ENCODE results near the gene CHST8.

CHST8 gene

DNA sequence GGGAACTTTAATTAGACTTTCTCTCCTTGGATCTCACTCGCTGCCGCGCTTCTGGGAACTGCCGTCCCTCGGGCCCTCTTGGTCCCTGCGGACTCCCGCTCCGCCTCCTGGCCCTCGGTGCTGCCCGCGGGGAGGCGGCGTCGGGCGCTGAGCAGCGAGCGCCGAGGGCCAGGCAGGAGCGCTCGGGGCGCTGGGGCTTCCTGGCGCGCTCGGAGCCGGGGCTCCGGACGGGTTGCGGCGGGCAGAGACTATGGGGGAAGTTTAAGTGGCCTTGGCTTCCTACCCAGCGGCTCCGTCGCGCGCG is 704 bp downstream of the CHST8 start:
- TF ChIP-seq, protein P1, sequence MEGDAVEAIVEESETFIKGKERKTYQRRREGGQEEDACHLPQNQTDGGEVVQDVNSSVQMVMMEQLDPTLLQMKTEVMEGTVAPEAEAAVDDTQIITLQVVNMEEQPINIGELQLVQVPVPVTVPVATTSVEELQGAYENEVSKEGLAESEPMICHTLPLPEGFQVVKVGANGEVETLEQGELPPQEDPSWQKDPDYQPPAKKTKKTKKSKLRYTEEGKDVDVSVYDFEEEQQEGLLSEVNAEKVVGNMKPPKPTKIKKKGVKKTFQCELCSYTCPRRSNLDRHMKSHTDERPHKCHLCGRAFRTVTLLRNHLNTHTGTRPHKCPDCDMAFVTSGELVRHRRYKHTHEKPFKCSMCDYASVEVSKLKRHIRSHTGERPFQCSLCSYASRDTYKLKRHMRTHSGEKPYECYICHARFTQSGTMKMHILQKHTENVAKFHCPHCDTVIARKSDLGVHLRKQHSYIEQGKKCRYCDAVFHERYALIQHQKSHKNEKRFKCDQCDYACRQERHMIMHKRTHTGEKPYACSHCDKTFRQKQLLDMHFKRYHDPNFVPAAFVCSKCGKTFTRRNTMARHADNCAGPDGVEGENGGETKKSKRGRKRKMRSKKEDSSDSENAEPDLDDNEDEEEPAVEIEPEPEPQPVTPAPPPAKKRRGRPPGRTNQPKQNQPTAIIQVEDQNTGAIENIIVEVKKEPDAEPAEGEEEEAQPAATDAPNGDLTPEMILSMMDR (IDR thresholded peaks at IDR 0.05; ENCODE audit: borderline replicate concordance, control extremely low read depth, extremely low read depth, insufficient read depth, missing control alignments): no peak
- in situ Hi-C loops (cut with MboI; ENCODE audit: low sequenced_read_pairs, unreplicated experiment): no loop called here
- DNase-seq (ENCODE audit: low spot score): no peak

DNA sequence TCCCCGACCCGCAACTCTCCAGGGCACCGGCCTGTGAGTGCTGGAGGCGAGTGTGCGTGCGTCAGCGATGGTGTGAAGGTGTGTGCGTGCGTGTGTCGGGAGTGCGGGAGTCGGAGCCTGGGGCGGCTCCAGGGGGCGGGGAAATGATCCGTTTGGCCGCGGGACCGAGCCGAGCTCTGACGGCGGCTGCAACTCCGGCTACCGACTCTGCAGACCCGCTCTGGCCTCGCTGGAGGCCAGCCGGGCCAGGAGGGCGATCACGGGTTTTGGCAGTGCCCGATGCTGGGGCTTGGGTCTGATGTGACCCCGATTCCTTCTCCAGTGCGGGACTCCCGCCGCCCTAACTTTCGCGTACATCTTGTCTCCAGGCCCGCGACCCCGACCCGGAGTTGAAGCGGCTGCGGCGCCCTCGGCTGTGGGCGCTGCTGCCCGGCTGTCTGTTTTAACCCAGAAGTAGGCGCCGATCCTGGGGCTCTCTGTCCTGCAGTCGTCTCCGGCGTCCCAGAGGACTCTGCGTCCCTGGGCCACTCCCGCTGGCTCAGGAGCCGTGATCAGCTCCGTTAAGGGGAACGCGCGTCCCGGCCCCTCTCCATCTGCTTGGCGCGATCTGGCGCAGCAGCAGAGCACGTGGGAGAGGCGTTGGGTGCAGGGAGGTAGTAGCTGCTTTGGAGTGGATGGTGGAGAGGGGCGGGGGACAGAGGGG is 1.2 kb downstream of the CHST8 start:
- TF ChIP-seq, protein P1 (IDR thresholded peaks at IDR 0.05; ENCODE audit: borderline replicate concordance, control extremely low read depth, extremely low read depth, insufficient read depth, missing control alignments): no peak
- in situ Hi-C loops (cut with MboI; ENCODE audit: low sequenced_read_pairs, unreplicated experiment): no loop called here
- no peak for DNase-seq (ENCODE audit: low spot score)

DNA sequence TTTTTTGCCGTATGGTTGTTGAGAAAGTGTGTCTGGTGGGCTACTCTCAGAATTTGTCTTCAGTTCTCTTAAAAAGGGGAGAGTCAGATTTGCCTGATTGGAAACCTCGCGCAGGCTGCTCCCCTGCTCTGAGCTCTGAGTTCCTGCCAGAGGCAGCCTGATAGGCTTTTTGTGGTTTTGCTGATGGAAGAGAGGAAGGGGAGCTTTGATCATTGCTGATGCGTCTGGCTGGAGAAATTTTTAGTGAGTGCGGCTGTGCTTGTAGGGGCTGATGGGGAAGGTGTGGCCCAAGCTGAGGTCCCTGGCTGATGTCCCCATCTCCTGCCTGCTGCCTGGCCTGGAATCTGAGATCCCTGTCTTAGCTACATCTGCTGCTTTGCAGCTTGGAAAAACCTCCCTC is 2.8 kb downstream of the CHST8 start:
- in situ Hi-C loops (cut with MboI; ENCODE audit: low sequenced_read_pairs, unreplicated experiment): no loop called here
- TF ChIP-seq, protein P1 (IDR thresholded peaks at IDR 0.05; ENCODE audit: borderline replicate concordance, control extremely low read depth, extremely low read depth, insufficient read depth, missing control alignments): no peak
- no peak for DNase-seq (ENCODE audit: low spot score)

DNA sequence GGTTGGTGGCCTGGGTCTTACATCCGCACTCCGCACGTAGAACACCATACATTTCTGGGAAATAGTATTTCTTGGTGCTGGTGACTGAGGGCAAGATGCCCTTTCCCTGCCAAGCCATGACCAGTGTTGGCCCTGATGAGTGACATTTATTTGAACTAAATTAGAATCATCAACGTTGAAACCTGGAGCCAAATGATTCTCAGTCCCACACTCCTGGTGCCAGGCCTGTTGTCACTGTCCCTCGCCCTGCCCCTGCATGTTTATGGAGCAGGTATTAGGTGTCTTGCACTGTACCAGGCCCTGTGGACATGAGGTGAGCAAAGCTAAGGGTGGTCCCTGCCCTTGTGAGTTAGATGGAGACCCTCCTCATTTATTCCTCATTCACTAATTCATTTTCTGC is 5.8 kb downstream of the CHST8 start:
- in situ Hi-C loops (cut with MboI; ENCODE audit: low sequenced_read_pairs, unreplicated experiment): no loop called here
- no peak for DNase-seq (ENCODE audit: low spot score)
- TF ChIP-seq, protein P1 (IDR thresholded peaks at IDR 0.05; ENCODE audit: borderline replicate concordance, control extremely low read depth, extremely low read depth, insufficient read depth, missing control alignments): no peak

DNA sequence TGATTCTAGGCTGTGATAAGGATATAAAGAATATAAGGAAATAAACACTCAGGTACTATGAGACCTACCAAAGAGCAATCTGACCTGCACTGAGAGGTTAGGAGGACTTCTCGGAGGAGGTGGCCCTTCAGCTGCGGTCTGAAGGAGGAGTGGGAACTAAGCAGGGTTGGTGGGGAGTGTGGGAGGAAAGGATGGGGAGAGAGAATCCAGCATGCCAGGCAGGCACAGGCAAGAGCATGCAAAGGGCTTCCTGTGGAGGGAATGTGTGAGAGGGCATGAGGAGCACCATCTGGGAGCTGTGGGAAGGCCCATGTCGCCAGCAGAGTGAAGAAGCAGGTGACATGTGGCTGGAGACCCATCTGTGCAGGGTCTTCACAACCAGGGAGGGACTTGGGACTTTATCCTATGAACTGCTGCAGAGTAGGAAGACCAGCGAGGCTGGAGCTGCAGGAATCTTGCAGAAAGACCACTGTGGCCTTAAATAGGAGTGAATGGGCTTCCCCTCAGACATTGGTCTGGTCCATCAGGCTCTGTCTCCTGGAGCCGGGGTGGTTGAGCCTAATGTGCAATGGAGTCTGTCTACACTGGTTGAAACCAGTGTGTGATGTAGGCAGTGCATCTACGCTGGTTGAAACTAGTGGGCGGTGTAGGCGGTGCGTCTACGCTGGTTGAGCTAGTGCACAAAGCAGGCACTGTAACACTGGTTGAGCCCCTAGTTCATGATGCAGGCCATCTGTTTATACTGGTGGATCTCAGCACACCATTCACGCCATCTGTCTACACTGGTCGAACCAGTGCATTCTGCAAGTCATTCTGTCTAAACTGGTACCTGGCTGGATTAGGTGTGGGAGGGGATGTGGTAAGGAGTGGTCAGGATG is 6.4 kb downstream of the CHST8 start:
- TF ChIP-seq, protein P1 (IDR thresholded peaks at IDR 0.05; ENCODE audit: borderline replicate concordance, control extremely low read depth, extremely low read depth, insufficient read depth, missing control alignments): no peak
- no peak for DNase-seq (ENCODE audit: low spot score)
- in situ Hi-C loops (cut with MboI; ENCODE audit: low sequenced_read_pairs, unreplicated experiment): no loop called here

DNA sequence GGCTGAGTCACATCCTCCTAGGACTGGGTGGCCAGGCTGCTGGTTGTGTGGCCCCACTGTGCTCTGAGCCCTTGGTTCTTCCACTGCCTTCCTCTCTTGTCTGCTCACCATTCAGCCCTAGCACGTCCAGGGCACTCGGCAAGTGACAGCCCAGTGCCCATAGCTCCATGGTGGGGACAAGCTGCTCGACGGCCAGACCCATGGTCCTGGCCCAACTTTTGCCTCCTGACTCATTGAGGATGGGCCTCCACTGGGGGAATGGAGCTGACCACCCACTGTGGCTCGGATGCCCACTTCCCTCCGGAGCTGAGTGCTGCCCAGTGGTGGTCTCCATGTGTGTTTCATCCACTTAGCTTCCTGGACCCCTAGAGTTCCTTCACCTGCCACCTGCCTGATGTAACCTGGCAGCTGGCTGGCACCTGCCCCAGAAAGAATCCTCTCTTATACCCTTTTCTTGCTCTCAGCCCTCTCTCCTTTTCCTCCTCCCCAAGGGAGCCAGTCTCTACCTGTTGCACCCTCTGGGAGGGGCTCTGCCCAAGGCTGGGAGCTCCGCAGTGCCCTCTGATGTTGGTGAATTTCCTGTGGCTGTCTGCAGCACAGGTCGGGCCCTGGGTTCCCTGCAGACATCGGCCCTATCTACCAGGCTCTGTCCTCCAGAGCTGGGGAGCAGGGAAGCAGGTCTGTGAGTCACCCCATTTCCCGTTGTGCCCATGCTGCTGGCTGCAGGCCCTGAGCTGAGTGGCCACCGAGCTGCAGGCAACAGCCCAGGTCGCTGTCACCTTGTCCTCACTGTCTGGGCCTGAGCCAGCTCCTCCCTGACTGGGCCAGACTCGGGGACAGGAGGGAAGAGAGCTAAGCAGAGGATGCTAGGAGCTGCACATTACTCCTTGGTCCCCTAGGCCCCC is 7.4 kb downstream of the CHST8 start:
- TF ChIP-seq, protein P1 (IDR thresholded peaks at IDR 0.05; ENCODE audit: borderline replicate concordance, control extremely low read depth, extremely low read depth, insufficient read depth, missing control alignments): no peak
- no peak for DNase-seq (ENCODE audit: low spot score)
- in situ Hi-C loops (cut with MboI; ENCODE audit: low sequenced_read_pairs, unreplicated experiment): no loop called here

Measured in GM13976 (cell line).